Left ventricle myocardium superior (tissue), 1 donor: Measurements from ENCODE around the gene HYLS1. TPM values are rescaled to one million over a fixed set of nuclear protein-coding genes. Genes with fewer than 3 reads are reported as not detected.
"Not testable (repeated sequence)": the region's sequence is repeated elsewhere in the genome, so short reads cannot be mapped to it uniquely, and the experiment has no call there.

Source experiments
- ATAC-seq: fragments of 200-7000 bp; cut with Tn5 transposase; one replicate; pipeline ENCODE4 v1.9.1; 2020; ENCODE audit warnings: mild to moderate bottlenecking, moderate library complexity
- DNase-seq: peaks from one replicate; pipeline ENCODE4 v3.0.0-alpha.2; 2020
- intact Hi-C: fragments of 100-400 bp; cut with micrococcal nuclease; formaldehyde crosslinking; loops from one replicate; pipeline ENCODE4 v1.11.0; 2022
- total RNA-seq: library from RNA; stranded (reverse); fragmentation: NEBNext Ultra II Directional; extraction: Animal tissue kit (Norgen Biotek cat#: 25700); gene quantifications from one replicate; pipeline ENCODE4 v1.2.1, GENCODE V29; 2021
- donor health status: DM: no; HTN: yes; CAD: no; lungs with severe emphysema.

Gene HYLS1
- total RNA-seq, 1 donor from 2014 or later = 5.2 TPM

DNA sequence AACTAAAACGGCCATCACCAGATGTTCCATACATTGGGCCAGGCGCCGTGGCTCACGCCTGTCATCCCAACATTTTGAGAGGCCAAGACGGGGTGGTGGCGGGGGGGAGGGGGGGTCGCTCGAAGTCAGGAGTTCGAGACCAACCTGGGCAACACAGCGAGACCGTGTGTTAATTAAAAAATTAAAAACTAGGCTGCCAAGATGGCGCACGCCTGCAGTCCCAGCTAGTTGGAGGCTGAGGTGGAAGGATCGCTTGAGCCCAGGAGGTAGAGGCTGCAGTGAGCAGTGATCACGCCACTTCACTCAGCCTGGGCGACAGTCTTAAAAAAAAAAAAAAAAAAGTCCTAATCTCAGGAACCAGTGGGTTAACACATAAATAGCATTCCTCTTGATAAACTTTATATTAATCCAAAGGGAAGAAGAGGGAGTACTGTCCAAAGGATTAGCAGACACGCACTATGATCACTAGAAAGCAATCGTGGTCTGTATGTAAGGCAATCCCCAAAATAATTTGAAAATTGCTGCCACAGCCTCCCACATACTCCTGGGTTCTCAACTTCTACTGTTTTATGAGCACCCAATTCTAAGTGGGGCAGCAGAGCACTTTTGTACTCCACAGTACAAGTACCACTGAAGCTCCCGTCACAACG lies 14.9 kb downstream of the HYLS1 start:
- peak; percentile 33 for ATAC-seq
- DNase-seq = no peak
- intact Hi-C loops = no loop called here

- peak; percentile 95 for DNase-seq
- intact Hi-C loops = no loop called here
- ATAC-seq = peak; percentile 98
Observed at GRCh38 chr11:125902927-125903710, 15.7 kb downstream of the HYLS1 start, which contains the start of gene PUS3. TSS of gene PUS3 (minus strand) at chr11:125903206. CDS start at chr11:125896284, 6,922 bp downstream.

DNA sequence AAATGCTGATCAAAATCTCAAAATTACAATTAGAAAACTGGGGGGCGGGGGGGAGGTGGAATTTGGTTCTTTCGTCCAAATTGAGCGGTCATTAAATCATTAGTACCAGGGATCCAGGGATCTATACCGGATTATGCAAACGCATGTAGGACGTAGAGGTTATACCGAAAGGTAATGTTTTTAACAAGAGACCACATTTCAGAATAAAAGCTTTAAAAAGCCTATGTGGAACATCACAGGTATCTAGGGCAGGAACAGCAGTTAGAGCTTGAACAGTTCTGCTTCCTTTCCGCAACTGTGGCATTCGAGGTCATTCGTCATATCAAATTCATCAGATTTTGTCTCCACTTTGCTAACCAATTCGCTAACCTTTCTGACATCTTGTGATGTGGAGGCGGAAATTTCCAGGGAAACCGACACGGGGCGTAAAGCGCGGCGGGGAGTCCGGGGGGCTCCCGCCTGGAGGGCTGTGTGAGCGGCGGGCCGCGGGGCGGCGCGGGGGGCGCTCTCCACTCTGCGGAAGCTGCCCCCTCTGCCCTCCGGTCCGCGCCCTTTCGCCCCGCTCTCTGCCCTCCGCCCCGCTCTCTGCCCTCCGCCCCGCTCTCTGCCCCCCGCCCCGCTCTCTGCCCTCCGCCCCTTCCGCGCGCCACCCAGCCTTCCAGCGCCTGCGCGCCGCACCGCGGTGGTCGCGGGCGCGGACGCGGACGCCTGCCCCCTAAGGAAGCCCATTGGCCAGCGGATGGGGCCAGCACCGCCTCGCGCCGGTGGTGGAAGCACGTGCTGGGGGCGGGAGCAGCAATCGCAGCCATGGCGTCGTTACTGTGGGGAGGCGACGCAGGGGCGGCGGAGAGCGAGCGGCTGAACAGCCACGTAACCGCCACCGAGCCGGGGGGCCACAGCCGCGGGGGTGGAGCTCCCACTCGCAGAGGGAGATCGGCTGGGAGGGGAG lies 16.5 kb downstream of the HYLS1 start, which contains the start of gene DDX25:
Gene DDX25 (plus strand): TSS at position 798 of the 949 bp plus-strand sequence. CDS start 10 bp downstream, at position 808.
- DNase-seq (peak; percentile 31), ATAC-seq (no peak)
- intact Hi-C loops = no loop called here

DNA sequence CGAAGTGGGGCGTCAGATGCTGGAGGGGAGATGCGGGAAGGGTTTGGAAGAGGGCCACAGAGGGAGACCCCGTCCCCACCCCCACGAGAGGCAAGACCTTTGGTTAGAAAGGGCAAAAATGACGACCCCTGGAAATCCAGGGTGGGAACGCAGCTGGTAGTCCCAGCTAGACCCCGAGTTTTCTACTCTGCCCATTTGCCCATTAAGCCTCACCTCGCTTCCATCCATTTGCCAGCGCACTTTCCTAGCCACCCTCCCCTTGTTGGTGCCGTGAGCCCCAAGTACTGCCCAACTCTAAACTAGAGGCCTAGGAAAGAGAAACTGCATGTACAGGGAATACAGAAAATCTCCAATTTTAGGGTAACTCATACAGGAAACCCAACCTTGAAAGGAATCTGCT lies 17.2 kb downstream of the HYLS1 start:
- DNase-seq (no peak), ATAC-seq (no peak)
- intact Hi-C loops = no loop called here

DNA sequence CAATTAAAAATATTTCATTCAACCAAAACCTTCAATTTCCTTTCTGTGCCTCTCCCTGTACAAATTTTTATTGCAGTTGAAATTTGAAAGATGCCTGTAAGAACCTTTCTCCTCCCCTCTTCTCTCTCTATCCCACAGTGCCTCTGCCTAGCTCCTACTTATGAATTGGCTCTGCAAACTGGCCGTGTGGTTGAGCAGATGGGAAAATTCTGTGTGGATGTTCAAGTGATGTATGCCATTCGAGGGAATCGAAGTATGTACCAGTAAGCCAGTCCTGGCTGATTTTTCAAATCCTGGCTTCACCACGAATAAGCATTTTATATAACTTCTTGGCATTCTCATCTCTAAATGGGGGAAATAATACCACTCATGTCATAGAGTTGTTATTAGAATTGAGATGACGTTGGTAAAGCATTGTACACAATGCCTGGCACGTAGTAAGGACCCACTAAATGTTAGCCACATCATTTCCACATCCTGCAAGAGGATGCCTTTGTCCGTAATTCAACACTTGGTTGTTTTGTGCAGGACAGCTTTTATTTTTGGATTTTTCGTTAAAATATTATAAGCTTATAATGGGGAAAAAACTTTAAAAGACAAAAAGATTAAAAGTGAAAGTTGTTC lies 22.9 kb downstream of the HYLS1 start:
- intact Hi-C loops = no loop called here
- DNase-seq = no peak
- no peak for ATAC-seq

DNA sequence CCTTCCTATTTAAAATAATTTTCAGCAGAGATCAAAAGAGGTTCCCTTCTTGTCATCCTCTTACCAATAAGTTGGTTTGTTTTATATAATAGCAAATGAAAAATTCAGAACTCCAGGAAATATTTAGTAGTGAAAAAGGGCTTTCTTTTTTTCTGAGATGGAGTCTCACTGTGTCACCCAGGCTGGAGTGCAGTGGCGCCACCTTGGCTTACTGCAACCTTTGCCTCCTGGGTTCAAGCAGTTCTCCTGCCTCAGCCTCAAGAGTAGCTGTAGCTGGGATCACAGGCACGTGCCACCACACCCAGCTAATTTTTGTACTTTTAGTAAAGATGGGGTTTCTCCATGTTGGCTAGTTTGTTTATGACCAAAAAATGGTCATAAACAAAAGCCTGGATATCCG lies 27.1 kb downstream of the HYLS1 start:
- ATAC-seq, intact Hi-C loops, DNase-seq: not testable (repeated sequence)

DNA sequence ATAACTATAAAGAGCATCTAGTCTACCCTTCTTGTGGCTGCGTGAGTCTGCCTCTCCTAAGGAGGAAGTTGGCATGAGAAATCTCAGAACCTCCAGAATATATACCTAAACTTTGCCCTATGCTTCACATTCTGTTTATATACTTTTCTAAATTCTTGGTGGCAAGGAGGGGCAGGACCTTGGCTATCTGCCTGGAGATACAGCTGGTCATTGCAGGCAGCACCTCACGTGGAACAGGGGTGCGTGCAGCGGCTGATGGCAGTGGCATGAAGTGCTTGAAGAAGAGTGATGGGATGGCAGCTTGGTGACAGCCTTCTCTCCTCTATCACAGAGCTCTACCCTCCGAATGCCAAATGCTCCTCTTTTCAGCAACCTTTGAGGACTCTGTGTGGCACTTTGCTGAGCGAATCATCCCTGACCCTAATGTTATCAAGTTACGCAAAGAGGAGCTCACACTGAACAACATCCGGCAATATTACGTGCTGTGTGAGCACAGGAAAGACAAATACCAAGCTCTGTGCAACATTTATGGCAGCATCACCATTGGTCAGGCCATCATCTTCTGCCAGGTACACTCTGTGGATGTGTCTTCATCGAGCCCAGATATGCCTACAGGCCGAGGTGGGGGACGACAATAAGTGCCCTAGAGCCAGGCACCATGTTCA lies 29.3 kb downstream of the HYLS1 start:
- ATAC-seq = no peak
- no peak for DNase-seq
- intact Hi-C loops = no loop called here

DNA sequence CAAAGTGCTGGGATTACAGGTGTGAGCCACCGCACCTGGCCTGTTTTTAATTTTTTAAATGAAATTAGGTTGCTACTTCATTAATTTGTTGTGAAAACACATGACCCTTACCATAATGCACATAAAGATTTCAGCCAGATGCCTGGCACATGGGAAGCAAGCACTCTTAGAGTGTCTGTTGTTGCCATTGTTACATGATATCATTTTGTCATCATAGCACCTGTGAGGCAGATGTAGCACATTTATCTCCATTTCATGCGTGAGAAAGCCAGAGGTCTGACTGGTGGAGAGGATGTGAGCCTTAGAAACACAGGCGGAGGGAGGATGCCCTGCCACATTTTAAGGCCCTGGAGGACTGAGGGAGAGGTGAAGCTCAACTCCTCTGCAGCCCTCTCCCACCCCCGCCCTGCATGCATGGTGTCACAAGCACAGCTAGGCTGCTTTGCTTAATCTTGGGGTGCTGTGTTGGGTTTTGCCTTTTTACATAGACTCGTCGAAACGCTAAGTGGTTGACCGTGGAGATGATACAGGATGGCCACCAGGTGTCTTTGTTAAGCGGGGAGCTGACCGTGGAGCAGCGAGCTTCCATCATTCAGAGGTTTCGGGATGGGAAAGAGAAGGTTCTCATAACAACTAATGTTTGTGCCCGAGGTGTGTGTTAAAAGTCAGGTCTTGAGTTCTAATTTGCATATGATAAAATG lies 30.8 kb downstream of the HYLS1 start:
- intact Hi-C loops = no loop called here
- DNase-seq (no peak), ATAC-seq (no peak)

GRCh38 chr11:125921042-125921441 lies 33.6 kb downstream of the HYLS1 start:
- intact Hi-C loops = no loop called here
- DNase-seq = no peak
- no peak for ATAC-seq

DNA sequence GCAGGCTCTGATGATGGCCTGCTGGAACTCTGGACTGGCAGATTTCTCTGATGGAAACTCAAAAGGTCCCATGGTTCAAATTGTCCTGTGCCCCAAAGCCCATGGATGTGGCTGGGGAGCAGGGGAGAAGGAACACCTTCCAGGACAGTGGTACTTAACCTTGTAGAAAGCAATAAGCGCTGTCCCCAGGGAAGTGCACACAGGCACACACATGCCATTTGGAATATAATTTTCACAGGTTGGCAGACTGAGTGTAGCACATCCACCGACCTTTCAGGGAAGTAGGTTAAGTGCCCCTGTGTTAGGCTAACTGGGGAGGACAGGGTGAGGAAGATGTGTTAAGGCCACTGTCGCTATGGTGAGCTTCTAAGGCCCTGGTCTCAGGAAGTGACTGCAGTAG lies 34.7 kb downstream of the HYLS1 start:
- DNase-seq (no peak), ATAC-seq (no peak)
- intact Hi-C loops = no loop called here

DNA sequence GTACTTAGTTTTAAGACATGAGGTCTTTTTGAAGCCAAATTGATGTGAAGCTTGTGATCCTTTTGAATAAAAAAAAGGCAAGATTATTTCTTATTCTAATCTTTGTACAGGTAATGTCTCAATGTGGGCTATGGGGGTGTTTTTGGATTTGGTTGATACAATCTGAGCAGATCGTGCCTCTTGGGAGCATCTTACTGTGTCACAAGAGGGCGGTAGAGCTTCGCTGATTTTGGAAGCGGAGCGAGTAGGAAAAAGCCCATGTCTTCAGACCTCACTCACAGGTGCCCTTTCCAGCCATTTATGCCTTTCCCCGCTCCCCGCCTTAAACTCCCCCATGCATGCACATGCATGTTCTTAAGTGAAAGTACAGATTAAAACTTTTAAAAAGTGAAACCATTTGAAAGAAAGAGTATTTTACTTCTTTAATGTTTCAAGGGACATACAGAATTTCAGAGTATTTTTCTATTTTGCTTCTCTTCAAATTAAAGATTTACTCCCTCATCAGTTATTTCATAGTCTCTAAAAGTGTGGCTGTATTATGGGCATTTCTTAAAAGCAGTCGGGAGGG lies 35.6 kb downstream of the HYLS1 start:
- DNase-seq = no peak
- ATAC-seq = peak; percentile 85
- intact Hi-C loops = no loop called here

GRCh38 chr11:125923633-125924032 lies 36.2 kb downstream of the HYLS1 start:
- DNase-seq (no peak), ATAC-seq (no peak)

DNA sequence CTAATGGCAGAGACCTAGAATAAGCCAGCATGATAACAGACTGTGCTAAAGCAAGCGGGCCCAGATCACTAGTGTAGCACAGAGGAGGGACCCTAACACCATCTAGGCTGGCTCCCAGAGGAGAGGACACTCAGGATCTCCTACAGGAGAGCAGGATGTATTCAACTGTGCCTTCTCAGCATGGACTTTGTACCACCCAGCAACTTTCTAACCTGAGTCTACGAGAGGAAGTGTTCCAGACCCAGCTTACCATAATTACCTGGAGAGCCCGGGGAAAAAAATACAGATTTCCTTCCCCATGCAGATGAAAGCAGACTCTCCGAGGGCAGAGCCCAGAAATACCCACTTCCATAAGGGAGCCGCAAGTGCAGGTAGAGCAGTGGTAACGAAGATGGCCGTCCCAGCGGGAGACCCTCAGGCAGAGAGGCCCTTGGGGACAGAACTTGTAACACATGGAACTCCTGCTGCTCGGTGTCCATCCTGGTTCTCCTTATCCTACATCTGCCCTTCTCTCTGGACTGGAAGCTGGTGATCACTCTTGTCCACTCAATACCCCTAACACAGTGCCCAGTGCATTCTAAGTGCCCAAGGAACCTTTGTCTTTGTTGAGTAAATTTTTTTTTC lies 37.0 kb downstream of the HYLS1 start:
- no peak for DNase-seq
- no peak for ATAC-seq
- intact Hi-C loops = loop anchor here (5.0 kb wide), 1 partner anchor 273 kb away; no protein-coding TSS in a partner anchor

More at GRCh38 chr11:125923633-125924032, 36.2 kb downstream of the HYLS1 start:
- intact Hi-C loops = no loop called here

DNA sequence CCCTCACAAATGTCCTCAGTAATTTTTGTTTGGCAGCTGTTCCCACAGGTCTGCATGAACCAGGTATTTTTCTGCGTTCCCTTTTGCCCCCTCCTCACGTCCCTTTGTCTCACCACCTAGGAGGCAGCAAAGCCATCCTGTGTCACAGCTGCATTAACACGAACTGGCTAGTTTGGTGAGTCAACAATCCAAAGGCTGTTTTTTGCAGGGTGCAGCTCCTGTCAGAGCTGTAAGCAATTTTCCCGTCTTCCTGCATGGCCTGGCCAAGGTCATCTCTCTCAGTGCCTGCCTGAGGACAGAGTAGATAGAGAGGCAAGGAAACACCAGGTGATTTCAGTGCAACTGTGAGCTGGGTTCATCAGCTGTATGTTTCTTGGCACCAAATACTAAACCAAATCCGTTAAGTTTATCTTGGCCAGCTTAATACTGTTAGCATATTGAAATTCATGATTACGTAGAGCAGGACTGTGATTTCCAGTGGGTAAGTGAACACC lies 37.8 kb downstream of the HYLS1 start:
- no peak for DNase-seq
- intact Hi-C loops = loop anchor here (5.0 kb wide), 1 partner anchor 272 kb away; no protein-coding TSS in a partner anchor
- ATAC-seq = no peak

DNA sequence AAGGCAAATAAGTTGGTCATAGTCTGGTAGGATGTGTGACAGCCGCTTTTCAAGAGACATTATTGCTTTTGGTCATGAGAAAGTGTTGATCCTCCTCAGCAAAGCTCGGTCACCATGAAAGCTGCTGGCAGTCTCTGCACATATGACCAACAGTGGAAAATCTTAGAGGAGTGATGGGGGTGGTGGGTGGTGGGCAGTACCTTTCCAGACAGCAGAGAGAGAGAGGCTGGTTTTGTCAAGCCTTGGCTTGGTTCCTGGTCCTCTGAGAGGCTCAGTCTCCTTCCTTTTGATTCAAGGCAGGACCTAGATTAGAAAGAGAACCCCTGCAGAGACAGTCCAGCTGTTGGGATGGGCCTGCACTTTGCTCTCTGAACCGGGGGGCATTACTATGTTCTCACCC lies 38.3 kb downstream of the HYLS1 start:
- ATAC-seq (no peak), DNase-seq (no peak)
- intact Hi-C loops = loop anchor here (5.0 kb wide), 1 partner anchor 271 kb away; no protein-coding TSS in a partner anchor

- ATAC-seq (no peak), DNase-seq (no peak)
- intact Hi-C loops = loop anchor here (5.0 kb wide), 1 partner anchor 271 kb away; no protein-coding TSS in a partner anchor
Observed at GRCh38 chr11:125926682-125927081, 39.2 kb downstream of the HYLS1 start.
